A673 (cell line): ENCODE measurements around the gene GSTA2. TPM values are rescaled to one million over a fixed set of nuclear protein-coding genes. Genes with fewer than 3 reads are reported as not detected.

Source experiments
- BruUV-seq: library from RNA; stranded (reverse); fragments of 400-500 nt; replicated peaks from 2 replicates; lab custom pipeline; 2021; lab: Mats Ljungman, UMichigan
- CTCF ChIA-PET: fragments of 300-600 bp; sonication (Branson Sonifier 250); formaldehyde crosslinking; loops from one replicate; lab custom pipeline; 2022; ENCODE audit warnings: antibody characterized with exemption; lab: Charles Lee
- POLR2A ChIA-PET: fragments of 300-600 bp; sonication (Branson Sonifier 250); formaldehyde crosslinking; loops from one replicate; lab custom pipeline; 2022; ENCODE audit warnings: antibody characterized with exemption; ENCODE audit not compliant: low non-redundant PET; lab: Charles Lee
- DNase-seq: peaks from one replicate; pipeline ENCODE4 v3.0.0-alpha.2; 2015; ENCODE audit warnings: low spot score
- H3K27ac ChIP-seq: fragments of 200-600 bp; sonication (generic); 2 replicates; pipeline ENCODE4 v1.5.1; 2016; ENCODE audit warnings: mixed run types, low read depth, mild to moderate bottlenecking, mixed read lengths, antibody characterized with exemption, low read length; ENCODE audit not compliant: poor library complexity, severe bottlenecking
- H3K27me3 ChIP-seq: fragments of 200-600 bp; sonication (generic); replicated peaks from 2 replicates; pipeline ENCODE4 v1.6.1; 2017; ENCODE audit warnings: mixed run types, low read depth, mild to moderate bottlenecking, mixed read lengths, antibody characterized with exemption, low read length; ENCODE audit not compliant: insufficient read depth, poor library complexity
- H3K36me3 ChIP-seq: fragments of 200-600 bp; sonication (generic); 2 replicates; pipeline ENCODE4 v1.6.1; 2016; ENCODE audit warnings: mixed run types, mild to moderate bottlenecking, mixed read lengths, antibody characterized with exemption, low read length; ENCODE audit not compliant: insufficient read depth, poor library complexity, severe bottlenecking
- H3K4me1 ChIP-seq: fragments of 200-600 bp; sonication (generic); 2 replicates; pipeline ENCODE4 v1.6.1; 2017; ENCODE audit warnings: mixed run types, mild to moderate bottlenecking, mixed read lengths, antibody characterized with exemption, low read length; ENCODE audit not compliant: insufficient read depth, poor library complexity, severe bottlenecking
- H3K4me3 ChIP-seq: fragments of 200-600 bp; sonication (generic); 2 replicates; pipeline ENCODE4 v1.5.1; 2016; ENCODE audit warnings: low read depth, mixed run types, mild to moderate bottlenecking, mixed read lengths, low read length; ENCODE audit not compliant: poor library complexity, severe bottlenecking
- H3K9me3 ChIP-seq: fragments of 200-600 bp; sonication (generic); 2 replicates; pipeline ENCODE4 v1.6.1; 2016; ENCODE audit warnings: mixed run types, low read depth, mild to moderate bottlenecking, mixed read lengths, antibody characterized with exemption, low read length; ENCODE audit not compliant: poor library complexity, severe bottlenecking
- CTCF ChIP-seq: fragments of 300-800, 200-600 bp; sonication (generic); conservative IDR thresholded peaks from 2 replicates; pipeline ENCODE4 v1.5.1; 2017; ENCODE audit warnings: low read depth, mild to moderate bottlenecking, antibody characterized with exemption, low read length, moderate library complexity, mixed read lengths
- EZH2 ChIP-seq: fragments of 200-600 bp; sonication (generic); IDR thresholded peaks from 2 replicates; pipeline ENCODE4 v1.6.1; 2017; ENCODE audit warnings: borderline replicate concordance, low read depth, mild to moderate bottlenecking, mixed read lengths, antibody characterized with exemption, low read length; ENCODE audit not compliant: poor library complexity, severe bottlenecking
- intact Hi-C: fragments of 100-400 bp; cut with micrococcal nuclease; formaldehyde crosslinking; loops from one replicate; pipeline ENCODE4 v1.10.0; 2022; ENCODE audit not compliant: unreplicated experiment
- total RNA-seq: library from RNA; stranded (reverse); gene quantifications from 2 replicates; pipeline ENCODE4 v1.2.3, GENCODE V29; 2021

The GSTA2 gene
- total RNA-seq, 1 experiment from 2014 or later, result not detected

DNA sequence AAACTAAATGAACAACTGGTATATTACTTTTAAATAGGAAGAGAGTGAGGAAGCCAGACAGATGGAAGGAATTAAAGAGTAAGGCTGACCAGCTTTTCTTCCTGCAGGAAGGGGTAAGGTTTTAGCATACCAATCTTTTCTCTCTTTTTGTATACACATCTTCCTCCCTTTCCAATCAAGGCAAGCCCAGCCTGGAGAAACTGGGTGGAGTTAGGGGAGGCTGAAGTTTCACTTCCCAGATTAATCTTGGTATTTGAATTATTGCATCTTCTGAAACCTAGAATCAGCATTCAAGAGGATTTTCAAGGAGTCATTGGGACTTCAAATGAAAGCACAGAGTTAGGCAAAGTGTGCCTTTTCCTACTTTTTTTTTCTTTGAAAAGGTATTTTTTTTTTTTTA is 59.2 kb downstream of the GSTA2 start:
- Histone ChIP-seq H3K4me1 (no peaks in the 10 kb centered on the region), H3K36me3 (no peaks in the 10 kb centered on the region), H3K9me3 (peaks cover 7% of the 10 kb centered on the region), H3K4me3 (no peak overlapping the region), H3K27me3 (no peaks in the 10 kb centered on the region), H3K27ac (no peak overlapping the region)
- POLR2A ChIA-PET, result no interaction called here
- TF ChIP-seq CTCF, result no peak
- TF ChIP-seq EZH2, result no peak
- DNase-seq, result no peak
- CTCF ChIA-PET, result no interaction called here
- intact Hi-C loops, result no loop called here
- no TSS peak for BruUV-seq

Other genes starting within 250 kb of the GSTA2 start
- gene TRAM2, start 186.4 kb downstream of the GSTA2 start, total RNA-seq, result 20.9 and 21.9 TPM in 2 replicates
- 8.4 and 10.0 TPM in 2 replicates for gene TMEM14A, start 92.4 kb downstream of the GSTA2 start, total RNA-seq
- gene GSTA1, start 40.3 kb upstream of the GSTA2 start, total RNA-seq, result not detected in 2 replicates
- not detected in 2 replicates for gene GSTA5, start 77.3 kb upstream of the GSTA2 start, total RNA-seq
- gene GSTA3, start 146.2 kb upstream of the GSTA2 start, total RNA-seq, result not detected in 2 replicates
- 30.8 and 39.2 TPM in 2 replicates for gene GSTA4, start 231.8 kb upstream of the GSTA2 start, total RNA-seq